Measurements from ENCODE around the gene PCED1A. TPM values are rescaled to one million over a fixed set of nuclear protein-coding genes. Genes with fewer than 3 reads are reported as not detected.
A peak's percentile ranks its signal among the peaks of the same experiment; 100 is the strongest.

The PCED1A gene, protein sequence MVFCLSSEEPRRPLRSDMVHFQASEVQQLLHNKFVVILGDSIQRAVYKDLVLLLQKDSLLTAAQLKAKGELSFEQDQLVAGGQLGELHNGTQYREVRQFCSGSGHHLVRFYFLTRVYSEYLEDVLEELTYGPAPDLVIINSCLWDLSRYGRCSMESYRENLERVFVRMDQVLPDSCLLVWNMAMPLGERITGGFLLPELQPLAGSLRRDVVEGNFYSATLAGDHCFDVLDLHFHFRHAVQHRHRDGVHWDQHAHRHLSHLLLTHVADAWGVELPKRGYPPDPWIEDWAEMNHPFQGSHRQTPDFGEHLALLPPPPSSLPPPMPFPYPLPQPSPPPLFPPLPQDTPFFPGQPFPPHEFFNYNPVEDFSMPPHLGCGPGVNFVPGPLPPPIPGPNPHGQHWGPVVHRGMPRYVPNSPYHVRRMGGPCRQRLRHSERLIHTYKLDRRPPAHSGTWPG
- 44.3 TPM for total RNA-seq
- long read RNA-seq, transcript PCED1A-202 (8 exons, 2,016 nt): major isoform, 28 of 58 reads
- long read RNA-seq, partial matches to known transcripts: 15 of 58 reads
- long read RNA-seq, other reads (novel, unspliced or antisense): 15 of 58 reads

- peak; percentile 96 for DNase-seq
- Histone ChIP-seq H3K27me3 (no peaks in the 10 kb centered on the region), H3K9me3 (no peaks in the 10 kb centered on the region), H3K36me3 (no peaks in the 10 kb centered on the region), H3K4me3 (peak within 1 kb of the TSS; percentile 96), H3K27ac (peak within 1 kb of the TSS; percentile 95), H3K4me1 (peaks cover 16% of the 10 kb centered on the region)
- intact Hi-C loops (cut with DNase I): no loop called here
- TF ChIP-seq, protein P1, sequence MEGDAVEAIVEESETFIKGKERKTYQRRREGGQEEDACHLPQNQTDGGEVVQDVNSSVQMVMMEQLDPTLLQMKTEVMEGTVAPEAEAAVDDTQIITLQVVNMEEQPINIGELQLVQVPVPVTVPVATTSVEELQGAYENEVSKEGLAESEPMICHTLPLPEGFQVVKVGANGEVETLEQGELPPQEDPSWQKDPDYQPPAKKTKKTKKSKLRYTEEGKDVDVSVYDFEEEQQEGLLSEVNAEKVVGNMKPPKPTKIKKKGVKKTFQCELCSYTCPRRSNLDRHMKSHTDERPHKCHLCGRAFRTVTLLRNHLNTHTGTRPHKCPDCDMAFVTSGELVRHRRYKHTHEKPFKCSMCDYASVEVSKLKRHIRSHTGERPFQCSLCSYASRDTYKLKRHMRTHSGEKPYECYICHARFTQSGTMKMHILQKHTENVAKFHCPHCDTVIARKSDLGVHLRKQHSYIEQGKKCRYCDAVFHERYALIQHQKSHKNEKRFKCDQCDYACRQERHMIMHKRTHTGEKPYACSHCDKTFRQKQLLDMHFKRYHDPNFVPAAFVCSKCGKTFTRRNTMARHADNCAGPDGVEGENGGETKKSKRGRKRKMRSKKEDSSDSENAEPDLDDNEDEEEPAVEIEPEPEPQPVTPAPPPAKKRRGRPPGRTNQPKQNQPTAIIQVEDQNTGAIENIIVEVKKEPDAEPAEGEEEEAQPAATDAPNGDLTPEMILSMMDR (IDR thresholded peaks at IDR 0.05): no peak
- ATAC-seq: peak; percentile 98
Observed at GRCh38 chr20:2840138-2840966, at the start of gene PCED1A, which contains the start of gene VPS16. PCED1A (minus strand) TSS chr20:2840655; CDS start chr20:2839912, 743 bp downstream. VPS16 (plus strand) TSS chr20:2840745; CDS start chr20:2840775, 30 bp downstream.

- no peak for DNase-seq
- ATAC-seq: no peak
- TF ChIP-seq, protein P1 (IDR thresholded peaks at IDR 0.05): no peak
- H3K36me3 ChIP-seq: no peaks in the 10 kb centered on the region
- no peaks in the 10 kb centered on the region for H3K4me1 ChIP-seq
- H3K27ac ChIP-seq: no peak overlapping the region
- H3K27me3 ChIP-seq: no peaks in the 10 kb centered on the region
- H3K4me3 ChIP-seq: no peak overlapping the region
- intact Hi-C loops (cut with DNase I): no loop called here
- no peaks in the 10 kb centered on the region for H3K9me3 ChIP-seq
Observed at GRCh38 chr20:2889797-2890196, 49.3 kb upstream of the PCED1A start.

DNA sequence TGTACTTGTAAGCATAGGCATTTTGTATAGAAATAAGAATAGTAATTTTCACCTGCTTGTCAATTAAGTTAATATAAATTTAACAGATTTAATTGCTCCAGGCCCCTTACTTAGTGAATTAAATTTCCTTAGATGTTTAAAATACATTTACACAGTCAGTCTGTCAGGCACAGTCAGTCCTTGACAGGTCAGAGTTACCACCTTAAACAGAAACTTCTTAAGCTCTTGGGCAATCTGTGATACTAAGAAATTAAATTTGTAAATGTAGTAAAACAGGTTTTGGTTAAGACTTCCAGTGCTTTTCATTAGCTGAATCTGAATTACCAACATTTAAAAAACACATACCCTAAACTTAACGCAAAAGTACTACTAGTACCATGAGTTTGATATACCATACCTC lies 48.8 kb upstream of the PCED1A start:
- no peak overlapping the region for H3K4me3 ChIP-seq
- H3K4me1 ChIP-seq: no peaks in the 10 kb centered on the region
- TF ChIP-seq, protein P1 (IDR thresholded peaks at IDR 0.05): no peak
- H3K36me3 ChIP-seq: no peaks in the 10 kb centered on the region
- ATAC-seq (no peak), DNase-seq (no peak)
- no peak overlapping the region for H3K27ac ChIP-seq
- H3K27me3 ChIP-seq: no peaks in the 10 kb centered on the region
- no peaks in the 10 kb centered on the region for H3K9me3 ChIP-seq
- intact Hi-C loops (cut with DNase I): no loop called here

DNA sequence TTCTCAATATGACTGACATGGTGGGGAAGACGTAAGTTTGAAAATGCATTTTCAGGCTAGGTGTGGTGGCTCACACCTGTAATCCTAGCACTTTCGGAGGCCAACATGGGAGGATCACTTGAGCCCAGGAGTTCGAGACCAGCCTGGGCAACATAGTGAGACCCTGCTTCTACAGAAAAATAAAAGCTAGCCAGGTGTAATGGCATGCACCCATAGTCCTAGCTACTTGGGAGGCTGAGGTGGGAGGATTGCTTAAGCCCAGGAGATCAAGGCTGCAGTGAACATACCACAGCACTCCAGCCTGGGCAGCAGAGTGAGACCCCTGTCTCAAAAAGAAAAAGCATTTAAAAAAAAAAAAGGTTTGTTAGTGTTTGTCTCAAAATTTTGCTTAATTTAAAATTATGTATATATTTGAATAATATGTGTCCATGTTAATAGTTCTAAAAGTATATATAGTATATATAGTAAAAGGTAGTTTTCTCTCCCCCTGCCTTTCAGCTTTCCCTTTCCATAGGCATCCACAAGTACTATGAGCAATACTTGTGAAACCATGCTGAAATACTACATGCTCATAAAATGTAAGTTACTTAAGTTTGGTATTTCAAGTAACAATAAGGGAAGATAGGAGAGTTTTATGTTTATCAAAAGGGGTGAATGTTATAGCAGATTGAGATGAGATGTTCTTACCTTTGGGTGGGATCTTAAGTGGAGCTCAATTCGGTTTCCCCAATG lies 47.9 kb upstream of the PCED1A start:
- Histone ChIP-seq H3K9me3 (no peaks in the 10 kb centered on the region), H3K4me3 (no peak overlapping the region), H3K36me3 (no peaks in the 10 kb centered on the region), H3K27ac (no peak overlapping the region), H3K4me1 (no peaks in the 10 kb centered on the region), H3K27me3 (no peaks in the 10 kb centered on the region)
- intact Hi-C loops (cut with DNase I): no loop called here
- TF ChIP-seq, protein P1 (IDR thresholded peaks at IDR 0.05): no peak
- DNase-seq (no peak), ATAC-seq (no peak)

- Histone ChIP-seq H3K4me3 (no peak overlapping the region), H3K27me3 (no peaks in the 10 kb centered on the region), H3K9me3 (no peaks in the 10 kb centered on the region), H3K36me3 (no peaks in the 10 kb centered on the region), H3K4me1 (no peaks in the 10 kb centered on the region), H3K27ac (no peak overlapping the region)
- TF ChIP-seq, protein P1 (IDR thresholded peaks at IDR 0.05): no peak
- intact Hi-C loops (cut with DNase I): no loop called here
- ATAC-seq (peak; percentile 24), DNase-seq (no peak)
Observed at GRCh38 chr20:2887715-2888114, 47.3 kb upstream of the PCED1A start.

Measured in upper lobe of right lung (tissue), 1 donor.